A673 (cell line): ENCODE measurements around the gene MSRB3.

Experiments
- EZH2 ChIP-seq: fragments of 200-600 bp; sonication (generic); IDR thresholded peaks from 2 replicates; pipeline ENCODE4 v1.6.1; 2017; ENCODE audit warnings: borderline replicate concordance, low read depth, mild to moderate bottlenecking, mixed read lengths, antibody characterized with exemption, low read length; ENCODE audit not compliant: poor library complexity, severe bottlenecking
- TF ChIP-seq, protein P1 (sequence below): fragments of 300-800, 200-600 bp; sonication (generic); conservative IDR thresholded peaks from 2 replicates; pipeline ENCODE4 v1.5.1; 2017; ENCODE audit warnings: low read depth, mild to moderate bottlenecking, antibody characterized with exemption, low read length, moderate library complexity, mixed read lengths

DNA sequence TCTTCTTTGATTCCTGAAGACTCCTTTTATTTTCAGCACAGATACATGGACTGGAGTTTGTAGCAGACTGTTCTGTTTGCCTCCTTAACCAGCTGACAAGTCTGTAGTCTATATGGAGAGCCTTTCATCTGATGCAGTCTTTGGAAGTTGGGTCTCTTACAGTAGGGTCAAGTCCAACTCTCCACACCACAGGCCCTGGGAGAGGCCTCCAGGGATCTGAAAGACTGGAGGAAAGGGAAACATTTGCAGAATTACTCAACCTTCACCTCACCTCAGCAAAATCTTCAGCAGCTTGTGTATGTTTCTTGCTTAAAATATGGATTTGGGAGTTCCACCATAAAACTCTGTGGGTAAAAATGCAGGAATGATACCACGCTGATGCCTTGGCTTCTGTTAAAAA lies 188.4 kb downstream of the MSRB3 start:
- TF ChIP-seq, protein P1, sequence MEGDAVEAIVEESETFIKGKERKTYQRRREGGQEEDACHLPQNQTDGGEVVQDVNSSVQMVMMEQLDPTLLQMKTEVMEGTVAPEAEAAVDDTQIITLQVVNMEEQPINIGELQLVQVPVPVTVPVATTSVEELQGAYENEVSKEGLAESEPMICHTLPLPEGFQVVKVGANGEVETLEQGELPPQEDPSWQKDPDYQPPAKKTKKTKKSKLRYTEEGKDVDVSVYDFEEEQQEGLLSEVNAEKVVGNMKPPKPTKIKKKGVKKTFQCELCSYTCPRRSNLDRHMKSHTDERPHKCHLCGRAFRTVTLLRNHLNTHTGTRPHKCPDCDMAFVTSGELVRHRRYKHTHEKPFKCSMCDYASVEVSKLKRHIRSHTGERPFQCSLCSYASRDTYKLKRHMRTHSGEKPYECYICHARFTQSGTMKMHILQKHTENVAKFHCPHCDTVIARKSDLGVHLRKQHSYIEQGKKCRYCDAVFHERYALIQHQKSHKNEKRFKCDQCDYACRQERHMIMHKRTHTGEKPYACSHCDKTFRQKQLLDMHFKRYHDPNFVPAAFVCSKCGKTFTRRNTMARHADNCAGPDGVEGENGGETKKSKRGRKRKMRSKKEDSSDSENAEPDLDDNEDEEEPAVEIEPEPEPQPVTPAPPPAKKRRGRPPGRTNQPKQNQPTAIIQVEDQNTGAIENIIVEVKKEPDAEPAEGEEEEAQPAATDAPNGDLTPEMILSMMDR = no peak
- no peak for TF ChIP-seq EZH2
